Activated T-helper 1 cell treated with anti-CD3 and anti-CD28 coated beads, Interleukin-12 subunit alpha, Interleukin-12 subunit beta, Interleukin-2, Interleukin-4 antibody, amounts not matched to agents 30 ng/mL and 10 ng/mL and 1 ng/mL, durations not matched to agents 14 hours and 24 hours and 36 hours (primary cell): ENCODE results near the gene VOPP1. TPM values are rescaled to one million over a fixed set of nuclear protein-coding genes. Genes with fewer than 3 reads are reported as not detected.

Experiments
- DNase-seq: peaks from one replicate; pipeline ENCODE4 v3.0.0; 2021; ENCODE audit warnings: low spot score
- H3K27ac Mint-ChIP-seq: one replicate; pipeline ENCODE4 v1.8.0; 2021; ENCODE audit warnings: mild to moderate bottlenecking, mixed read lengths
- H3K27me3 Mint-ChIP-seq: one replicate; pipeline ENCODE4 v1.8.0; 2022; ENCODE audit warnings: mild to moderate bottlenecking, moderate library complexity, mixed read lengths; ENCODE audit not compliant: insufficient read depth
- H3K36me3 Mint-ChIP-seq: one replicate; pipeline ENCODE4 v1.8.0; 2021; ENCODE audit warnings: low read depth, mixed read lengths
- H3K4me1 Mint-ChIP-seq: one replicate; pipeline ENCODE4 v1.8.0; 2021; ENCODE audit warnings: low read depth, mixed read lengths
- H3K4me3 Mint-ChIP-seq: one replicate; pipeline ENCODE4 v1.8.0; 2021; ENCODE audit warnings: mild to moderate bottlenecking, moderate library complexity, mixed read lengths
- H3K9me3 Mint-ChIP-seq: one replicate; pipeline ENCODE4 v1.8.0; 2021; ENCODE audit warnings: mixed read lengths
- intact Hi-C: fragments of 100-400 bp; cut with micrococcal nuclease; formaldehyde crosslinking; loops from one replicate; pipeline ENCODE4 v1.15.1; 2024
- total RNA-seq: library from RNA; stranded (reverse); gene quantifications from 2 replicates; pipeline ENCODE4 v1.2.3, GENCODE V29; 2022

VOPP1 gene
- total RNA-seq, 1 donor from 2014 or later = 96.3 TPM

GRCh38 chr7:55507743-55508142, 64.6 kb downstream of the VOPP1 start:
- Mint-ChIP-seq H3K4me3 (peak overlapping the region; percentile 27), H3K4me1 (peaks cover 77% of the 10 kb centered on the region), H3K27me3 (no peaks in the 10 kb centered on the region), H3K9me3 (no peaks in the 10 kb centered on the region), H3K27ac (no peak overlapping the region), H3K36me3 (peaks cover 42% of the 10 kb centered on the region)
- no peak for DNase-seq
- intact Hi-C loops = loop anchor here (1.0 to 5.0 kb wide), 6 partner anchors 10 to 198 kb away; no protein-coding TSS in a partner anchor

GRCh38 chr7:55504967-55505658, 67.2 kb downstream of the VOPP1 start:
- Mint-ChIP-seq H3K4me1 (peaks cover 76% of the 10 kb centered on the region), H3K36me3 (peaks cover 31% of the 10 kb centered on the region), H3K4me3 (no peak overlapping the region), H3K27me3 (no peaks in the 10 kb centered on the region), H3K9me3 (no peaks in the 10 kb centered on the region), H3K27ac (peak overlapping the region; percentile 74)
- intact Hi-C loops = loop anchor here (5.0 kb wide), 2 partner anchors 38 to 73 kb away; no protein-coding TSS in a partner anchor
- no peak for DNase-seq

- no peaks in the 10 kb centered on the region for H3K27me3 Mint-ChIP-seq
- peaks cover 28% of the 10 kb centered on the region for H3K36me3 Mint-ChIP-seq
- H3K27ac Mint-ChIP-seq = peak overlapping the region; percentile 74
- no peak overlapping the region for H3K4me3 Mint-ChIP-seq
- intact Hi-C loops = no loop called here
- peaks cover 76% of the 10 kb centered on the region for H3K4me1 Mint-ChIP-seq
- no peak for DNase-seq
- no peaks in the 10 kb centered on the region for H3K9me3 Mint-ChIP-seq
Observed at GRCh38 chr7:55504093-55504859, 68.0 kb downstream of the VOPP1 start.

GRCh38 chr7:55502858-55503440, 69.4 kb downstream of the VOPP1 start:
- peaks cover 75% of the 10 kb centered on the region for H3K4me1 Mint-ChIP-seq
- no peak for DNase-seq
- intact Hi-C loops = no loop called here
- H3K27ac Mint-ChIP-seq = peak overlapping the region; percentile 24
- H3K4me3 Mint-ChIP-seq = no peak overlapping the region
- no peaks in the 10 kb centered on the region for H3K27me3 Mint-ChIP-seq
- no peaks in the 10 kb centered on the region for H3K9me3 Mint-ChIP-seq
- peaks cover 28% of the 10 kb centered on the region for H3K36me3 Mint-ChIP-seq

- H3K4me1 Mint-ChIP-seq = peaks cover 69% of the 10 kb centered on the region
- no peak overlapping the region for H3K4me3 Mint-ChIP-seq
- H3K36me3 Mint-ChIP-seq = peaks cover 25% of the 10 kb centered on the region
- no peaks in the 10 kb centered on the region for H3K27me3 Mint-ChIP-seq
- H3K27ac Mint-ChIP-seq = peak overlapping the region; percentile 33
- H3K9me3 Mint-ChIP-seq = no peaks in the 10 kb centered on the region
- no peak for DNase-seq
- intact Hi-C loops = no loop called here
Observed at GRCh38 chr7:55502124-55502857, 70.0 kb downstream of the VOPP1 start.

GRCh38 chr7:55501611-55502010, 70.7 kb downstream of the VOPP1 start:
- Mint-ChIP-seq H3K4me1 (peaks cover 69% of the 10 kb centered on the region), H3K4me3 (no peak overlapping the region), H3K9me3 (no peaks in the 10 kb centered on the region), H3K27me3 (no peaks in the 10 kb centered on the region), H3K36me3 (peaks cover 24% of the 10 kb centered on the region), H3K27ac (peak overlapping the region; percentile 34)
- intact Hi-C loops = no loop called here
- no peak for DNase-seq

GRCh38 chr7:55500117-55500756, 72.1 kb downstream of the VOPP1 start:
- no peaks in the 10 kb centered on the region for H3K9me3 Mint-ChIP-seq
- peaks cover 64% of the 10 kb centered on the region for H3K4me1 Mint-ChIP-seq
- H3K36me3 Mint-ChIP-seq = peaks cover 29% of the 10 kb centered on the region

GRCh38 chr7:55499591-55499990, 72.7 kb downstream of the VOPP1 start:
- no peaks in the 10 kb centered on the region for H3K9me3 Mint-ChIP-seq
- H3K27ac Mint-ChIP-seq = no peak overlapping the region
- peaks cover 24% of the 10 kb centered on the region for H3K36me3 Mint-ChIP-seq
- DNase-seq = no peak
- no peaks in the 10 kb centered on the region for H3K27me3 Mint-ChIP-seq
- H3K4me3 Mint-ChIP-seq = no peak overlapping the region
- H3K4me1 Mint-ChIP-seq = peaks cover 60% of the 10 kb centered on the region
- intact Hi-C loops = no loop called here

More at GRCh38 chr7:55500117-55500756, 72.1 kb downstream of the VOPP1 start:
- no peak for DNase-seq
- Mint-ChIP-seq H3K27me3 (no peaks in the 10 kb centered on the region), H3K27ac (no peak overlapping the region), H3K4me3 (no peak overlapping the region)
- intact Hi-C loops = no loop called here

GRCh38 chr7:55498770-55499169, 73.5 kb downstream of the VOPP1 start:
- Mint-ChIP-seq H3K36me3 (peaks cover 23% of the 10 kb centered on the region), H3K27me3 (no peaks in the 10 kb centered on the region)

GRCh38 chr7:55498142-55498541, 74.2 kb downstream of the VOPP1 start:
- intact Hi-C loops = no loop called here
- peaks cover 53% of the 10 kb centered on the region for H3K4me1 Mint-ChIP-seq
- no peak overlapping the region for H3K4me3 Mint-ChIP-seq
- no peak for DNase-seq
- H3K9me3 Mint-ChIP-seq = no peaks in the 10 kb centered on the region
- H3K27me3 Mint-ChIP-seq = no peaks in the 10 kb centered on the region
- peaks cover 26% of the 10 kb centered on the region for H3K36me3 Mint-ChIP-seq
- H3K27ac Mint-ChIP-seq = no peak overlapping the region

More at GRCh38 chr7:55498770-55499169, 73.5 kb downstream of the VOPP1 start:
- no peak overlapping the region for H3K27ac Mint-ChIP-seq
- H3K4me1 Mint-ChIP-seq = peaks cover 53% of the 10 kb centered on the region
- intact Hi-C loops = no loop called here
- H3K9me3 Mint-ChIP-seq = no peaks in the 10 kb centered on the region
- no peak overlapping the region for H3K4me3 Mint-ChIP-seq
- no peak for DNase-seq

GRCh38 chr7:55497521-55497920, 74.8 kb downstream of the VOPP1 start:
- no peaks in the 10 kb centered on the region for H3K9me3 Mint-ChIP-seq
- H3K4me1 Mint-ChIP-seq = peaks cover 56% of the 10 kb centered on the region
- intact Hi-C loops = no loop called here
- no peak for DNase-seq
- H3K27ac Mint-ChIP-seq = peak overlapping the region; percentile 18
- no peak overlapping the region for H3K4me3 Mint-ChIP-seq
- H3K27me3 Mint-ChIP-seq = no peaks in the 10 kb centered on the region
- peaks cover 29% of the 10 kb centered on the region for H3K36me3 Mint-ChIP-seq

- H3K27me3 Mint-ChIP-seq = no peaks in the 10 kb centered on the region
- intact Hi-C loops = no loop called here
- no peaks in the 10 kb centered on the region for H3K9me3 Mint-ChIP-seq
- no peak for DNase-seq
- no peak overlapping the region for H3K4me3 Mint-ChIP-seq
- H3K4me1 Mint-ChIP-seq = peaks cover 51% of the 10 kb centered on the region
- H3K27ac Mint-ChIP-seq = no peak overlapping the region
- H3K36me3 Mint-ChIP-seq = peaks cover 33% of the 10 kb centered on the region
Observed at GRCh38 chr7:55496906-55497305, 75.4 kb downstream of the VOPP1 start.
